HepG2 (cell line): ENCODE measurements around the gene SLC5A10. TPM values are rescaled to one million over a fixed set of nuclear protein-coding genes. Genes with fewer than 3 reads are reported as not detected.
A peak's percentile ranks its signal among the peaks of the same experiment; 100 is the strongest.

Source experiments
- AKAP8 ChIP-seq: sonication (generic); formaldehyde crosslinking; IDR thresholded peaks from 2 replicates; pipeline ENCODE4 v1.5.1; 2020; ENCODE audit warnings: mild to moderate bottlenecking, missing genetic modification reagents
- CEBPG ChIP-seq: IDR thresholded peaks from 2 replicates; pipeline ENCODE4 v1.6.1; 2016
- CHD4 ChIP-seq: fragments of 200-600 bp; sonication (generic); IDR thresholded peaks from 2 replicates; pipeline ENCODE4 v1.7.0; 2017; ENCODE audit warnings: mild to moderate bottlenecking, low read length, borderline replicate concordance
- HNRNPLL ChIP-seq: fragments of 200-400 bp; formaldehyde crosslinking; IDR thresholded peaks from 2 replicates; pipeline ENCODE4 v1.6.1; 2017; ENCODE audit warnings: mild to moderate bottlenecking, low read depth, low read length; ENCODE audit not compliant: poor library complexity, severe bottlenecking
- IKZF4 ChIP-seq: sonication (generic); formaldehyde crosslinking; IDR thresholded peaks from 2 replicates; pipeline ENCODE4 v1.5.1; 2020; ENCODE audit warnings: borderline replicate concordance, mild to moderate bottlenecking, low read depth, missing genetic modification reagents; ENCODE audit errors: not compliant biosample characterization
- MAFK ChIP-seq, 2 experiments: IDR thresholded peaks in 1 of 2; conservative IDR thresholded peaks in 1 of 2; 2 replicates each; pipeline ENCODE4 v1.6.1; 2011; ENCODE audit warnings: improper control_type of control experiment in 2 of 2, low read length in 2 of 2
- TFDP2 ChIP-seq: sonication (generic); formaldehyde crosslinking; IDR thresholded peaks from 2 replicates; pipeline ENCODE4 v1.4.0; 2020; ENCODE audit warnings: missing genetic modification reagents
- USF2 ChIP-seq, 2 experiments: sonication (generic) in 1 of 2; formaldehyde crosslinking in 1 of 2; IDR thresholded peaks; 2 replicates each; pipeline versions ENCODE4 v1.5.1 to v1.6.1; 2011 to 2020; ENCODE audit warnings: borderline replicate concordance in 1 of 2, low read depth in 1 of 2, low read length in 1 of 2, mild to moderate bottlenecking in 1 of 2, missing genetic modification reagents in 1 of 2, moderate library complexity in 1 of 2
- ZNF205 ChIP-seq: IDR thresholded peaks from 2 replicates; pipeline ENCODE4 v1.6.1; 2018; ENCODE audit warnings: missing biosample characterization, missing genetic modification reagents
- ZNF510 ChIP-seq: sonication (generic); formaldehyde crosslinking; IDR thresholded peaks from 2 replicates; pipeline ENCODE4 v1.4.0; 2020; ENCODE audit warnings: low read depth, mild to moderate bottlenecking, missing genetic modification reagents
- ZNF512B ChIP-seq: sonication (generic); formaldehyde crosslinking; IDR thresholded peaks from 2 replicates; pipeline ENCODE4 v1.5.1; 2020; ENCODE audit warnings: missing genetic modification reagents, mild to moderate bottlenecking, borderline replicate concordance
- ZNF691 ChIP-seq: sonication (generic); formaldehyde crosslinking; IDR thresholded peaks from 2 replicates; pipeline ENCODE4 v1.4.0; 2020; ENCODE audit warnings: missing genetic modification reagents, low read depth, mild to moderate bottlenecking, borderline replicate concordance
- ZNF740 ChIP-seq: sonication (generic); formaldehyde crosslinking; IDR thresholded peaks from 2 replicates; pipeline ENCODE4 v1.4.0; 2020; ENCODE audit warnings: missing genetic modification reagents
- polyA plus RNA-seq, 8 experiments: library from polyadenylated mRNA; depleted of rRNA in 3 of 8; stranded (reverse) in 7 of 8; unstranded in 1 of 8; fragments of >200 nt; fragmentation: Illumina TruSeq in 4 of 8; extraction: Trizol in 4 of 8; gene quantifications; 2 replicates each; pipeline versions ENCODE4 v1.2.1 to v1.2.3, GENCODE V29; 2011 to 2016; ENCODE audit warnings: low read depth in 4 of 8, missing spikeins in 1 of 8, mixed read lengths in 1 of 8; ENCODE audit not compliant: insufficient read depth in 1 of 8
- total RNA-seq, 5 experiments: library from RNA; depleted of rRNA; stranded (reverse); fragments of >200 nt; fragmentation: Illumina TruSeq; extraction: Trizol; gene quantifications; 2 replicates each; pipeline ENCODE4 v1.2.3, GENCODE V29; 2016; ENCODE audit warnings: low read depth in 1 of 5

Gene SLC5A10
- total and polyA plus RNA-seq, 2 of the 13 experiments (the other 11 are each of a cell fraction or from before 2014, with no cell fraction given) = 0.05 TPM; not detected in 1

GRCh38 chr17:18981642-18982424 is 29.9 kb downstream of the SLC5A10 start (continued):
- TF ChIP-seq ZNF512B (CRISPR knock-in tag) (no peak), HNRNPLL (peak; percentile 21), ZNF740 (CRISPR knock-in tag) (peak; percentile 68; the same call in 1 of the 2 replicates), CHD4 (0 out of 2 replicates have a peak, but pooled peaks have one; percentile 28), TFDP2 (CRISPR knock-in tag) (peak; percentile 67; the same call in 1 of the 2 replicates), CEBPG (peak; percentile 20; the same call in 1 of the 2 replicates), MAFK (conservative IDR thresholded peaks at IDR 0.05 in 1 of 2, IDR thresholded peaks at IDR 0.05 in 1 of 2; ENCODE audit: low read length in 2 of 2) (peak; percentile 17 to 59; a peak in 3 of 4 replicates), ZNF205 (CRISPR knock-in tag) (peak; percentile 87), ZNF691 (CRISPR knock-in tag) (peak; percentile 70; the same call in 1 of the 2 replicates), USF2 (IDR thresholded peaks at IDR 0.05; ENCODE audit: low read depth, low read length) (0 out of 2 replicates have a peak, but pooled peaks have one; percentile 23), USF2 (CRISPR knock-in tag; IDR thresholded peaks at IDR 0.05; ENCODE audit: borderline replicate concordance) (no peak; the same call in 1 of the 2 replicates), AKAP8 (no peak; the same call in 1 of the 2 replicates), ZNF510 (CRISPR knock-in tag) (0 out of 2 replicates have a peak, but pooled peaks have one; percentile 53), IKZF4 (no peak)
